Stimulated activated CD4-positive, alpha-beta T cell treated with anti-CD3 and anti-CD28 coated beads, Interleukin-1b, Interleukin-23, amount 100 ng/mL, for 24 hours (primary cell): Measurements from ENCODE around the gene DAB1.

Experiments
- DNase-seq, 4 experiments: peaks; one replicate each; pipeline ENCODE4 v3.0.0-alpha.2; 2020; ENCODE audit warnings: low read depth in 4 of 4, low spot score in 1 of 4

Gene DAB1

DNA sequence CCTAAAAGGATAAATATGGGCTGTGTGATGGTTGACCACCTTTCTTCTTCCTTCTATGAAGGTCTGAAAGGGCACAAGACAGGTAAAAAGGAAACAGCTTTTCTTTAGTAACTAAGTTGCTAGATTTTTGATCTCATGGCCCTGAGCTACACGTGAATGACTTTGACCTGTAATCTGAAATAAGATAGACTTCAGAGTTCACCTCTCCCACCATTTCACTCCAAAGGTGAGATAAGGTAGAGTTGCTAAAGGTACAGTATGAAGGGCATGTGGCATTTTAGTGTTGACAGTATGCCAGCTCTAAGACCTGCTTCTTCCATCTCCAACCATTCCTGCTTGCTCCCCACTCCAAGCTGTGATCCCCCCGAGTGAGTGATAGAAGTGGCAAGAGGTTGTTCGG lies 432.3 kb downstream of the DAB1 start:
- no peak for DNase-seq

DNA sequence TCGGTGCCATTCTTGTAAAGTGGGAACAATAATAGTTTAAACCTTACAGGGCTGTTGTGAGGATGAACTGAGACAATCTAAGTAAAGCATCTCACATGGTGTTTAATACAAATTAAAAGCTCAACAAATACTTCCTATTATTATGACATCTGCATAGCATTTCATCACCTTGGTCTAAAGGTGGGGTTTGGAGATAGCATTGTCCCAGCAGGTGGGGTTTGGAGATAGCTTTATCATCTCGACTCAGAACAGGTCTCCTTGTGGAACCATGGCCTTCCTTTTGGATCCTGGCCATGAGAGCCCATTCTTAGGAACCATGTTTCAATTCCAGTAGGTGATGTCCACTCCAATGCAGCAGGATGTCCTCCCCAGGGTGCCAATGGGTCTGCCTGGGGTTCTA lies 437.5 kb downstream of the DAB1 start:
- no peak for DNase-seq

DNA sequence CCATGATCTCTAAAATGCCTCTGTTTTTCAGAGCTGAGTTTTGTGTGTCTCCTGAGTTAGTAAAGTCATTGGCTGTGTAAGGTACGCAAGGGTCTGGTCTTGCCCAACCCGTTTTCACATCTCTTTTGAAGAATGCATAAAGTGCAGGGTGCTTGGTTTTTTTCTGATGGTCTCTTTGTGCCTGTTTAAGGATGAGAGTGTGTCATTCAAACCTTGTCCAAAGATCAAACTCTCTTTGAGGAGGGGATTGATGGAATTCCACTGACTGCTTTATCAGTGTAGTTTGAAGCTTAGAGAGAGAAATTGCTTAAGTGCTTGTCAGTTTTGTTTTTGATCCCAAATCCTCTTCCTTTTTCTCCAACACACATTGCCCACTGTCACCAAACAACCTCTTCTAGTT lies 438.0 kb downstream of the DAB1 start:
- DNase-seq = no peak

DNA sequence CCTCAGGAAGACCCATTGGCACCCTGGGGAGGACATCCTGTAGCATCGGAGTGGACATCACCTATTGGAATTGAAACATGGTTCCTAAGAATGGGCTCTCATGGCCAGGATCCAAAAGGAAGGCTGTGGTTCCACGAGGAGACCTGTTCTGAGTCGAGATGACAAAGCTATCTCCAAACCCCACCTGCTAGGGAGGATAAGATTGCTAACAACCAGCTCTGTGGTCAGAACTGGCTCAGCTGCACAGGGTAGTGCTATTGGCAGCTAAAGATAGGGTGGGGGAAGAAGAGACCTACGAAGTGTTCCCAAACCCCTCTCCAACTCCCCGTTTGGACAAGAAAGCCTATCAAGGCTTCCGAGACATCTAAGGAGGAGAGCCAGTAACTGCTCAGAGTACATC lies 440.4 kb downstream of the DAB1 start:
- DNase-seq = no peak

DNA sequence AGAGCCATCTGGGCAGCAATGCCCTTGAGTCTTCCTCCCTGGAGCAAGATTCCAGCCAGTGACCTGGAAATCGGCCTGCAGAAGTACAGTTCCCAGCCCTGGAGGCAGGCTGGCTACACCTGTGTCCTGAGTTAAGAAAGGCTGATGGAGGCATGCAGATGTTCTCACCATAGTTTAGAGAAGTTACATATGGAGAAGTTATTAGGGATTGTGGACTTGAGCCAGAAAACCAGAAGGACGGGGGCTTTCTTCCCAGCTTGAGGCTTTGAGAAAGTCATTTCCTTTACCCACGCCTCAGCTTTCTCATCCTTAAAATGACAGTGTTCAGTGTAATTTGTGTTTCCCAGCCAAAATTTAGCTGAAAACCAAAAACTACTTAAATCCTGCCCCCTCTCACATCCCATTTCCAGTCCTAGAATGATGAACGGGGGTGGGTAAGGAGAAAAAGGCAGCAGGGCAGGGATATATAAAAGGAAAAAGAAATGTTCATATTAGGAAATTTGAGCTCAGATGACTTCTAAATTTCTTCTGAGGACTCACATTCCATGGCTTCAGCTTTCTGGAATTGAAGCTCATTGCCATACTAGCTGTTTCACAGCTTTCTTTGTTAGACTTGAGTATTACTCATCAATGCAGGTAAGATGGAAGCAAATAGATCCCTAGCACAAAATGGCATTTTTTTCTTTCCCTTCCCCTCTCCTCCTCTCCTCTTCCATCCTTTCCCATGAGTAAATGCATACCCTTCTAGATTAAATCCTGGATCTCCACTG lies 443.7 kb downstream of the DAB1 start:
- no peak for DNase-seq

DNA sequence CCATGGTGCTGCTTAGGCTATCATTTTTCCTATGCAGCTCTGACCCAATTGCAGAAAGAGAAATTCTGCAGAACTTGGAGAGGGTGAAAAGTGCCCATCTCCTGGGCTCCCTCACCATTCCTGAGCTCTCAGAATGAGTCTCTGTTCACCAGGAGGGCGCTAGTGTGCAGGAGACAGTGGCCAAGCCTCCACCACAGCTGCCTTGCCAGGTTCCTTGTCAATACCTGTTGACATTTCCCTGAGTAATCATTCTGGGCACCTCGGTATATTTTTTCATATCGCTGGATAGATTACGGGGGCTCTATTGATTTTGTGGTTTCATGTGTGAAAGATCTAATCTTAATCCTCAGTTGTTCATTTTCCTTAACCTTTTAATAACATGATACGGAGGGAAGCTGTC lies 445.0 kb downstream of the DAB1 start:
- no peak for DNase-seq

DNA sequence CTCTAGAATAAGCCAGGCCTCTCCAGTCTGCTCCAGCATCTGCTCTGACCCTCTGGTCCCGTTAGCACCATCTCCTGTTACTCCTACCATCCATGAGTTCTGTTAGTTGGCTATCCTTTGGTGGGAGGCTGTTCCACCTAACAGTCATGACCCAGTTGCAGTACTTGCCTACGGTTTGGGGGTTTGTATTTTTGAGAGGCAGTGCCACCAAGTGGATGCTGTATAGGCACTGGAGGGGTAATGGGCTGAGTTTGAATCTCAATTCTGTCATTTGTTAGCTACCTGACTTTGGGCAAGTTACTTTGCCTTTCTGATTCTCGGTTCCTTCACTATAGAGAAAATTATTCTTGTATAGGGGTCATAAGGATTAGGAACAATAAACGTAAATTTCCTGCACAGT lies 445.9 kb downstream of the DAB1 start:
- no peak for DNase-seq

DNA sequence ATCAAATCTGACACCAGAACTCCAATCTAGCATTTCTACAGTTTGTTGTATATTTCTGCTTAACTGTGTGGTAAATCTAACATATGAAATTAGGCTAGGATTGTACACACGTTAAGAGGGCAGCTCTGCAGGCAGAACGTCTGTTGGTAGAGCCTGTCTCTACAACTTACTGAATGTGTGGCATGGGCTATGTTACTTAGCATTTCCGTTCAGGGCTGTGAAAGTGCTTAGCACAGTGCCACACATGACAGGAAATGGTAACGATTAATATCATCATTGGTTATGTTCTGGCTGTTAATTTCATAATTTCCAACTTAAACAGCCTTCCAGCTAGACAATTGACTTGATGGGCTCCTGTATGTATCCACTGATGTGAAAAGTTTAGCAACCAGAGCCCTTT lies 448.4 kb downstream of the DAB1 start:
- no peak for DNase-seq

DNA sequence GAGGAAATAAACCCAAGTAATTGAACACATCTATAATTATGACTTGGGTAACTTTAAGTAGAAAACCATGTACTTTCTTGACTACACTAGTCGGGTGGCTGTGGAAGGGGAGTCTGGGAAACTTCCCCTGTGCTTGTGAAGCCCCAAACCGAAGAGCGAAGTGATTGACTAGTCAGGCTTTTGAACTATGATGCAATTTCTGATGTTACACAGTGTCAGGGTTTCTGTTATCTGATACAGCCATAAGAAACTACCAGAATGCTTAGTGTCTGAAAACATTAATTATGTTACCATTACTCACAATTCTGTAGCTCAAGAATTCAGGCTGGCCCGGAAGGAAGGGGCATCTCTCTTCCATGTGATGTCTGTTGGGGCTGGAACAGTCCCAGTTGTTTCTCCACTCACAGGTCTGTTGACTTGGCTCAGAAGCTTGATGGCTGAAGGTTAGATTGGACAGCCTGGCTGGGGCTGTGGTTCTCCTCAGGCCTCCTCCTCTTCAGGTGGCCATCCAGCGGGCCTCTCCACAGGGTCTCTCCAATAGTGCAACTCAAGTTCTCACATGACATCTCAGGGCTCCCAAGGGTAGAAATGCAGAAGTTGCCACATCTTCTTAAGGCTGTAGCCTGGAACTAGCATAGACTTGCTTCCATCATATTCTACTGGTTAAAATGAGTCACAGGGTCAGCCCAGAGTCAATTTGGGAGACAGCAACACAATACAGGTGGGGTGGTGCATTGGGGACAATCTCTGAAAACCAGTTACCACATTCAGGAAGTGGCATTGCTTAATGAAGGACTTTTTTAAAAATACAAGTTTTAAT lies 449.7 kb downstream of the DAB1 start:
- no peak for DNase-seq

DNA sequence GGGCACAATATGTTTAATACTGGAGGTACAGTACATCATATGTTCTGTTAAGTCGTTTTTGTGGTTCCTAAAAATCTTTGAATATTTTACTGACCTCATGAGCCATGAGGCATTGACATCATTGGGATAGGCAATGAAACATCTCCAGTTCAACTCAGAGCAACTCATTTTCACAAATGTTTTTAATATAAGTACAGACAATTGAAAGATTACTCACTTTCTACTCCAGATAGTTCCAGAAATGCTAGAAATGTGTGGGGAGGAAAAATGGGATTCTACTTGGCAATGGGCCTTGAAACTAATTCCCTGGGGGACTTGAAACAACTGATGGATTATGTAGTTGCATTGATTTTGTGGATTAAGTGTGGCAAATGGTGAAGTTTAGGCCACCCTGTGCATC lies 450.9 kb downstream of the DAB1 start:
- DNase-seq = no peak

DNA sequence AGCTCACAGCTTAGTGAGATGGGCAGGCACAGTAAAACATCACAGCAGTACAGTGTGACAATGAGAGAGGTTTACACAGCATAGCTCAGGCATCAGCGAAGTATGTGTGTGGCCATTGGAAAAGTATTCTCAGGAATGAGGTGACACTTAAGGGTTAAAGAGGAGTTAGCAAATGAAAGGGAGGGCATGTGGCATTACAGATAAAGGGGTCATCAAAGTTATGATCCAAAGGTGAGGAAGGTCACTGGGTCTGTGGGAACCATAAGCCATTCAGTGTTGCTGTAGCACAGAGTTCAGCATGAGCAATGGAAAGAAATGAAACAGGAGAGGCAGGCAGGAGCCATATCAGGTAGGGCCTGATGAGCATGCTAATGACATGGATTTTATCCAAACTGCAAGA lies 453.6 kb downstream of the DAB1 start:
- no peak for DNase-seq

DNA sequence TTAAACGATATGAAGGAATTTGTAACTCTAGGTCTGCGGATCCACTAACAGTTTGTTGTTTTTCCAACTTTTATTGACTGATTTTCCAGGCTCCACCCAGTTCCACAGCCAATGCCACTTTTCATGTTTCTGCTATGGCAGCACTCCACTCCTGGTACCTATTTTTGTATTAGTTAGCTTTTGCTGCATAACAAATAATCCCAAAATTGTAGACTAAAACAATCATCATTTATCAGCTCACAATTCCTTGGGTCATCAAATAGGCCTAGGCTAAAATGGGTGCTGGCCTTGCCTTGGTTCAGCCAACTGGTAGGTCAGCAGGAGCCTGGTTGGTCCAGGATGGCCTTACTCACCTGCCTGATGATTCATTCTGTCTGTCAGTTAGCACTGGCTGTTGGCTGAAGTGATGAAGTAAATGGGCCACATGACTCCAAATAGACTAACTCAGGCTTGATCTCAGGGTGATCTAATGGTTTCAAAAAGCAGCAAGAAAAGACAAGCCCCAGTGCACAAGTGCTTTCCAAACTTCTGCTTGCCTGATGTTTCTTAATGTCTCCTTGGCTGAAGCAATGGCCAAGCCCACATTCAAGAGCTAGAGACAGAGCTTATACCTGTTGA lies 454.9 kb downstream of the DAB1 start:
- DNase-seq = no peak

DNA sequence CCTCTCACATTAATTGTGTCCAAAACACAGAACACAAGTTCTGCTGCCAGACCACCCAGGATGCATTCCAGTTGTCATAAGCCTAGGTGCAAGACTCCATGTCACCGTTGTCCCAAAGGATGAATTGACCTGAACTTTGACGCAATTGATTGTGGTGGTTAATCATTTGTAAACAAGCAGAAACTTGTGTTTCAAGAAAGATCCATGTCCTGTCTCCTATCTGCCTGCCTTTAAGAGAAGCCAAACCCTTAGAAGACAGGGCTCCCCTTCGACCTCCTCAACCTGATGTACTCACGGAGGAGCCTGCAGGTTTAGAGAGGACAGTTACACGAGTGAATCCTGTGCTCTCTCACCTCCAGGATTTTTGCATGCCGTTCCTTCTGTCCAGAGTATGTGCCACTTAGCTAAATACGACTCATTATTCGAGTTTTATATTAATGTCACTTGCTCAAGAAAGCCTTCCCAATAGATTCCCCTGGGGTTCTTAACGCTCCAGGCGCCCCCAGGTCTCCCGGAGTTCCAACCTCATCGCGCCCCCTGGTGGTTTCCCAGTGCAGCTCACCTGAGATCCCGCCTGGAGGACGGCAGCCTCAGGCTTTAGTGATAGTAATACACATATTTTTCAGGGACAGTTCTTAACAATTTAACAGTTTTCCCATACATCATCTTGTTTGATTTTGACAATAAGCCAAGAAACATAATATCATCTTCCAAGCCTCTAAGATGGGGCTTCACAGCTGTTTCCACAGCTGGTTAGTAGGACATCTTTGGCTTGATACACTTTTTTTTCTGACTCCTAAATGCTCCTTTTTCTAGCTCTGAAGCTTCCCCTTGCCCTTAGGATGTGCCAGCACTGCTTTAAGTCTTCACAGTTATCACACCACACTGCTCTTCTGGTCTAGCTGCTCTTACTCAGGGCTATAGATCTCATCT lies 455.7 kb downstream of the DAB1 start:
- no peak for DNase-seq

DNA sequence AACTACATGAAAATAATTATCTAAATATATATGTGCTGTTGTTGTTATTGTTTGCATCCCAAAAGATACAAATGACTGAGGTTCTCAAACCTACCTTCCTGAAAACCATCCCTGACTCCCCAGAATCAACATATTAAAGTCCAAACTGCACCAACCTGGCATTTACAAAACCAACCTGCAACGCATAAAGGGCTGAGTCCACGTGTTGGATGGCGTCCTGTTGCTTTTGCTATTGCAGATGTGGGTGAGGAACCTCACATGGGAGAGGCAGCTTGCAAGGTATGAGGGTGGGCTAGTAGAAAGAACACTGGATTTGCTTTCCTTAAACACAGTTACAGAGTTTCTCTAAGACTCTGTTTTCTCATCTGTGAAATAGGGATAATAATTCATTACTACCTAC lies 456.5 kb downstream of the DAB1 start:
- no peak for DNase-seq

DNA sequence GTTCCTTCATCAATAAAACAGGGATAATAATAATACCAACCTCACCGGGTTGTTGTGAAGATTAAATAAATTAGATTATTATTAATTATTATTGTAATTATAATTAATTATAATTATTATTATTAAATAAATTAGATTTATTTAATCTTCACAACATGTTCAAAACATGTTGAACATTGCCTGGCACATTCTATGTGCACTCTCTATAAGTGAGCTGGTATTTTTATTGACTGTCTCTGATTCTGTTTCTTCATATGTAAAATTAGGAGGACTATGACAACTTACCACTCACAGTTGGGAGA lies 457.2 kb downstream of the DAB1 start:
- no peak for DNase-seq

DNA sequence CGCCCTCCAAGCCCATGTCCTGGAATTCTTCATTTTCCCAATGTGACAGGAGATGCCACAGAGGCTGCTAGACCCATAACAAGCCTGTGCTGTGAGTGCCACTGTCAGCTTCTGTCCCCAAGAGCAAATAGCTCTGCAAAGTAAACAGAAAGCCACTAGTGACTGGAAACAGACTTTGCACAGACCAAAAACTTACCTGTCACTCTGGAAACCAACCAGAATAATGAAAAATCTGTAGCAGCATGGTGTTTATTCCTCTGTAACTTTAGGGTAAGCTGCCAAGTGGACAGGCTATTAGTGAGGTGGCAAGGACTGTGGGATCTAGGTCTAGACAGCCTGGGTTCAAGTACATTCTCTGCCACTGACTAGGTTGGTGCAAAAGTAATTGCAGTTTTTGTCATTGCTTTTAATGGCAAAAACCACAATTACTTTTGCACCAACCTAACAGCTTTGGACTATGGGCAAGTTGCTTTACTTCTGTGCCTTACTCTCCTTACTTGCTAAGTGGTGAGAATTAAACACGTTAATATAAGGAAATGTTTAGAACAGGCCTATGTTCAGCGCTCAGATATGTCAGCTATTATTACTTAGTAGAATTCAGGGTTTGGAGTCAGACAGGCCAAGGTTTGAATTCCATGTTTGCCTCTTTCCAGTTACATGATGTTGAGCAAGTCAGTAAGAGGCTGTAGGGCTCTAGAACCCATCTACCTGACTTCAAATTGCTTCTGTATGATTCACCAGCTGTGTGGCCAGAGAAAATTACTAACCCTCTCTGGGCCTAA lies 457.8 kb downstream of the DAB1 start, which contains the start of gene C8B:
TSS of gene C8B (minus strand) at position 100 of the 782 bp plus-strand sequence. CDS start at position 33, 67 bp downstream.
- DNase-seq = no peak

DNA sequence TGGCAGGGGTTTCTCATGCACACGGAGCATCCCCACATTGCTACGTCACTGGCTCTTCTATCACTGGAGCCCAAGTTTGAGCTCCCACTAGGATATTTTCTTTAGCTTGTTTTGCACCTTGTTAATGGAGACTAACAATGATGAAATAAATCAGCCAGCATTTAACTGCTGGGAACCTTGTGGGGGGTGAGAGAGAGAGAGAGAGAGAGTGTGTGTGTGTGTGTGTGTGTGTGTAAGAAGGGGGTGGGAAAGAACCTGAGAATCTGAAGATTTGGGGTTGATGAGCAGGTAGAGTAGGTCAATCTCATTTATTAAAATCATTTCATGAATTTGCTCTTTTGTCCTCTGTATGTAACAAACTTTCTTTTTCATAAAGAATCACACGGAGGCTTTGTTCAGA lies 458.7 kb downstream of the DAB1 start:
- no peak for DNase-seq

DNA sequence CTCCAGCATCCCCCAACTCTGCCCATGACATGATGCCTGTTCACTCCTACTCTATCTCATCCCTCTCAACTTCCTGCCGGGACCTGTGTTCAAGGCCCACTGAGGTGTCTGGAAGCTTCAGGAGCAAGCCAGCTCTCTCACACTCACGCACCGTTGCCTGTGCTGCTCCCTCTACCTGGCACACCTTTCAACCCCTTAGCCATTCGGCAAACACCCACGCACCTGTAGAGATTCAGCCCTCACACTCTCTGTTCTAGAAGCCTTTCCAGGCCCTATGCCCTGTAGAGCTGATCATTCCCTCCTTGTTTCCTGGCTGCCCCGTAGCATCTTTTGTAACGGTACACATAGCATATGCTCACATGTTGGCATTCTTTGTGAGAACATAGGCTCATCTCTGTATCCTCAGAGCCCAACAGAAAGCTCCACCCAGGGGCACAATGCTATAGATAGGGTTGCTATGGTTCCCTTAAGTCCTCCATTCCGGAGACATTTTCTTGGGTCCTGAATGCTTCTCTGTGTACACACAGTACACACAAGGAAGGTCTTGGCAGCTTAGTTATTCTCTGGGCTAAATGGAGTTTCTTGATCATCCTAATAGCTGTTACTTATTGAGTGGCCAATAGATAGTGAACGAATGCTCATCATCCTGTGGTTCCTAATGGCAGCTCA lies 459.4 kb downstream of the DAB1 start:
- no peak for DNase-seq

DNA sequence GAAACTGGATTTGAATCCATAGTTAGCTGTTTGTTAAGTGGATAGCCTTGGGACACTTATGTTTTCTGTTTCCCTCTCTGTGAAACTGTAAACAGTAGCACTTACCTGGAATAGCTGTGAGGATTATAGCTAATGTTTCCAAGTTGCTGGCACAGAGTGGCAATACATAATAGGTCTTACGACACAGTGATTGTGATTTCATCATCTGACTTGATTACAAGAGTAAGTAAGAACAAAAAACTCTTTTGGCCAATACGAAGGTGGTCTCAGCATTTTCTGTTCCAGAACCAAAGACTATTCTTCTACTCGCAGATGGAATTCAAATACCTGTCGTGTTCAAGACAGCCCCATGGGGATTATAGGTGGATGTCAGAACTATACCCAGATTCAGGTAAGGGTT lies 460.2 kb downstream of the DAB1 start:
- no peak for DNase-seq

DNA sequence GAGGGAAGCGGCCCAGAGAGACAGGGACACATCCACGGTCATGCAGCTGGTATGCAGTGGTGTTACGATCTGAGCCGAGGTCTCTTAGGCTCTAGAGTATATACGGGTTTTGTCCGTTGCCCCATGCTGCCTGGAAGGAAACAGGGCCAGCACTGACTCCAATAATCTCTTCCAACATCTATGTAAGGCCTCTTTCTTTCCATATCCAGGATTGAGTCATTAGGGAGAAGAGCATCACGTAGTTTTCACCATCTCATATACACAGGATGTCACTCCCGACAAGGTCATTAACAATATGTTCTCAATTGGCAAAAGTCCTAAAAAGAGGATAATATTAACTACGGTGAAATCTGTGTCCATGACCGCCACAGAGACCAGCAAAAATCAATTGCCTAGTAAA lies 462.4 kb downstream of the DAB1 start:
- DNase-seq = no peak
